Muscle of arm (tissue), 12 donors: Measurements from ENCODE around the gene MFNG. TPM values are rescaled to one million over a fixed set of nuclear protein-coding genes. Genes with fewer than 3 reads are reported as not detected.
A peak's percentile ranks its signal among the peaks of the same experiment; 100 is the strongest.

ENCODE experiments used
- DNase-seq: peaks from one replicate; pipeline ENCODE4 v3.0.0-alpha.2; 2013
- polyA plus RNA-seq, 12 donors: library from polyadenylated mRNA; unstranded; fragments of 120-200 nt; gene quantifications; one replicate each; pipeline ENCODE4 v1.2.1, GENCODE V29; 2013; ENCODE audit not compliant: insufficient read length in 12 of 12

MFNG gene
- polyA plus RNA-seq, 12 donors = 4.5 to 9.9 (median 5.7) TPM; not detected in 2

DNA sequence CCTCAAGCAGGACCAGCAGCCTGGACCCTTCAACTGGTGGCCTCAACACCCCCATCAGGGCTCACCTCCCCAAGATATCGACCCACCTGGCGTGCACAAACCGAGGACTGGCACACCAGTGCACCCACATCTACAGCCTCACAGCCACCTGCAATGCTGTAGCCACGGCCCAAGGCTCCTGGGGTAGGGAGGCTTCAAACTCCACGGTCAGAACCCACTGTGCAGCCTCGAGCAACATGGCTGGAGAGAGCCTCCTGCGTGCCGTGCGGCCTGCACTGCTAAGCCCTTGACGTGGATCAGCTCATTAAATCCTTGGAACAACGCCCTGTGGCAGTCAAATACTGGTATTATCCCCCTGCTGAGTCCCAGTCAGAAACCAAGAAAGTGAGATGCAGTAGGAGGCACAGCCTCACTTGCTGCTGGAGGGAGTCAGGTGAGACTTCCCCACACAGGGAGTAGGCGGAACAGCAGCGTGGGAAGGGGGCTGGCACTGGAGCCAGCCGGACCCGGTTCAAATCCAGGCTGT, 28.4 kb upstream of the MFNG start:
- no peak for DNase-seq

DNA sequence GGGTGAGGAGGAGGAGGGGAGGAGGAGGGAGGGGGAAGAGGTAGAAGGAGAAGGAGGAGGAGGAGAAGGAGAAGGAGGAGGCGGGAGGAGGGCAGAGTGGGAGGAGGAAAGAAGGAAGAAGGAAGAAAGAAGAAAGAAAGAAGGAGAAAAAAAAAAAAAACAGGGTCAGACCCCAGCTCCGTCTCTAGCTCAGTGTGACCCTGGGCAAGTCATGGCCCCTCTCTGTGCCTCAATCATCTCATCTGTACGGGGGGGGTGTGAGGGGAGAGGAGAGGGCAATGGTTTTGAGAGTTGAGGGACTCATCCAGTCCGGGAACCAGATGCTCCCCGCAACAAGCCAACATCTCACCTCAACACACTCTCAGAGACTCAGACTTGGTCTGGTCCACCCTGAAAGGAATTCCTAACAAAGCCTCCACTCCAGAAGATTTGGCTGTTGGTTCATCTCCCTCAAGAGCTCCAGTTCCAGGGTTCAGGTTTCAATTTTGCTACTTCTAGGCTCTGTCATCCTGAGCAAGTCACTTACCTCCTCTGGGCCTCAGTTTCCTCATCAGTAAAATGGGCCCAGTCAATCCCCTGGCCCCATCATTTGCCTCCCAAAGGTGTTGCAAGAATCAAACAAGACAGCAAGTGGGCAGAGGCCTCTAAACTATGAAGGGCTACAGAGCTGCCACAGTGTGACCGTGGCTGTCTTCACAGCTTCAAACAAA, 25.4 kb upstream of the MFNG start:
- DNase-seq = no peak

- no peak for DNase-seq
Observed at GRCh38 chr22:37510091-37510490, 23.9 kb upstream of the MFNG start.

GRCh38 chr22:37509059-37509860, 23.1 kb upstream of the MFNG start:
- peak; percentile 51 for DNase-seq

- no peak for DNase-seq
Observed at GRCh38 chr22:37508431-37508992, 22.3 kb upstream of the MFNG start.

GRCh38 chr22:37507731-37508130, 21.5 kb upstream of the MFNG start:
- no peak for DNase-seq

DNA sequence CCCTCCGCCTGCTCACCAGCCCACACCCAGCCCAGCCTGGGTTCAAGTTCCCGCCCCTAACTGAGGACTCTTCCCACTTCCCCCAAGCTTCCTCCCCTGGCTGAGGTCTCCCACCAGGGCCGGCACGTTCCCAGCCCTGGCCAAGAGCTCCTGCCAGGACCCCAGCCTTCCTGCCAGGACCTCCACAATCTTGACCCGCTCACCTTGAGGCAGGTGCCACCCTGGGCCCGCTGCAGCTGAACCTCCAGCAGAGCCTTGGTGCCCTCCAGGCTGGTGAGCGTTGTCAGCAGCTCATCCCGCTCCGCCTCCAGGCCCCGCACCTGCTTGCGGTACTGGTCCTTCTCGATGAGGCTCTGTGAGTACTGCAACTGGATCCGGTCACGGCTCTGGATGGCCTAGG, 19.8 kb upstream of the MFNG start:
- DNase-seq = no peak

GRCh38 chr22:37505565-37505964, 19.4 kb upstream of the MFNG start:
- DNase-seq = no peak

- DNase-seq = no peak
Observed at GRCh38 chr22:37504964-37505363, 18.8 kb upstream of the MFNG start.

- DNase-seq = no peak
Observed at GRCh38 chr22:37503850-37504249, 17.7 kb upstream of the MFNG start.

DNA sequence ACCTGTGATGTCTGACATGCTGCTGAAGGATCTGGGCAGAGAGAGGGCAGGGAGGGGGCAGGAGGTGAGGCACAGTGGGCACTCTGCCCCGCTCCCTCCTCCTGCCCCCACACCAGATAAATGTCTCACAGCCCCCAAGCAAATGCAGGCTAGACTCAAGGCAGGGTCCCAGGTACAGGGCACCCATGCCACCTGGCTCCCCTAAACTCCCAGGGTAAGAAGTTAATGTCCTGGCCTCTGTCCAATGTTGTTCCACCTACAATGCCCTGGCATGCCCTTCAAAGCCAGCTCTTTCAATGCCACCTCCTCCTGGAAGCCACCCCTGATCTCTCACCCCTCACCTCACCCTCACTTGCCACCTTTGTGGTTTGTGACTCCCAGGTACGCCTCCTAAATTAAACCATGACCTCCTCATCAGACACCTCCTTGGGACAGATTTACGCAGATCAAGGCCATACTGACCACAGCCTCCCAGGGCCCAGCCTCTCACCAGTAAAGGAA, 17.0 kb upstream of the MFNG start:
- DNase-seq = no peak

DNA sequence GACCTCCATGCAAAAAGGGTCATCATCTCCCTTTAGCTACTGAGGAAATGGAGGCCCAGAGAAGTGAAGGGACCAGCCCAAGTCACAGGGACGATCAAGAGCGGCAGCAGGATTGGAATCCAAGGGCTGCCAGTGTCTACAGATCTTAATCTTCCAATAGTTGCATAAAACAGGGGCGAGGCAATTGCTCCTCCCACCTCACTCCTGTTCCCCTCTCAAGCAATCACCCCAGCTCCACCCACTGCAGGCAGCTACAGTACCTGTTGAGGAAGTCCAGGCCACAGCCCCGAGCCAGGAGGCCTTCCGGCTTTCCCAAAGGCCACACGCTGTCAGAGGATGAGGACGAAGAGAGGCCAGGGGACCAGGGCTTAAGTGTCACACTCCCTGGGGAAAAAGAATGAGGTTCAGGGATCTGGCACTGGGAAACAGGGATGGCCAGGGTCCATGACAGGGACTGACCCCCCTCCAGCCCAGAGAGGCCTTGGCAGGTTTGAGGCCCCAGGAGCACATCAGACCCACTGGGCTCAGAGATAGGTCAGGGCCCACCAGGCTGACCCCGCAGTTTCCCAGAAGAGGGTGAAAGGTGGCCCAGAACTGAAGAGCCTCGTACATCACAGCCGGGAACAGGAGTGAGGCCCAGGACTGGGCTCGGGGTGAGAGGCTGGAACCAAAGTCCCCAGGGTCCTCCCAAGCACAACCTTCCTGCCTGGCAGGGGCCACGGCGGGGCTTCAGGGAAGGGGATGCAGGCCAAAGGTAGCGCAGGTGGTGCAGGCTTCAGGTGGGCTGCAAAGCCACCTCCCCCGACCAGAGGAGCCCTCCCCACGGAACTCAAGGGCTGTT, 16.4 kb upstream of the MFNG start:
- no peak for DNase-seq

DNA sequence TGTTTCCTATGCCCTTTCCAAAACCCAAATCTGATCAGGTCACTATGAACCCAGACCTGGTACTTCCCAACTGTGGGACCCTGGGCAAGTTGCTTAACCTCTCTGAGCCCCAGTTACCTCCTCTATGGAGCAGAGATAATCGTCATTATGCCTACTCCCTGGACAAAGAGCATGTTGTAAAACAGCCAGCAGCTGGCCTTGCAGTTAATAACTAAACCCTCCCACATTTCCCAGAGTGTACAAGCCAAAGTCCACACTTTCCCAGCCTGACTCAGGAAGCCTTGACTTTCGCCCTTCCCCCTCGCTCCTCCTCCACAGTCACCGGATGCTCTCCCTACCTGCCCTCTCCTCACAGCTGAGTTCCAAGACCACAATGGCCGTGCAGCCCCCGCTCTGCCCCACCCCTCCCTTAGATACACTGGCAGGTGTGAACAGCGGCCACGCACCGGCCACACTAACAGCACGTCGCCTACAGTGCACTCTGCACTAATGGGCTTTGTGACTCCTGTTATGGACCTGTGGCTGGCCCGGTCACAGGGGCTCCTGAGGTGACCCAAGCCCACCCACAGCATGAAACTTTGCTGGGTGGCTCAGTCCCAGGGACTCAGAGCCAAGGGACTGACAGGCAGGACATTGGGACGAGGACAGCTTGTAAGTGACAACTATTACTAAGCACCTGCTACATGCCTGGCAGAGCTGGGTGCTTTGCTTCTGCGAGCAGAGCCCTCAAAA, 15.6 kb upstream of the MFNG start:
- DNase-seq = peak; percentile 66

- DNase-seq = no peak
Observed at GRCh38 chr22:37500745-37501609, 14.8 kb upstream of the MFNG start.

DNA sequence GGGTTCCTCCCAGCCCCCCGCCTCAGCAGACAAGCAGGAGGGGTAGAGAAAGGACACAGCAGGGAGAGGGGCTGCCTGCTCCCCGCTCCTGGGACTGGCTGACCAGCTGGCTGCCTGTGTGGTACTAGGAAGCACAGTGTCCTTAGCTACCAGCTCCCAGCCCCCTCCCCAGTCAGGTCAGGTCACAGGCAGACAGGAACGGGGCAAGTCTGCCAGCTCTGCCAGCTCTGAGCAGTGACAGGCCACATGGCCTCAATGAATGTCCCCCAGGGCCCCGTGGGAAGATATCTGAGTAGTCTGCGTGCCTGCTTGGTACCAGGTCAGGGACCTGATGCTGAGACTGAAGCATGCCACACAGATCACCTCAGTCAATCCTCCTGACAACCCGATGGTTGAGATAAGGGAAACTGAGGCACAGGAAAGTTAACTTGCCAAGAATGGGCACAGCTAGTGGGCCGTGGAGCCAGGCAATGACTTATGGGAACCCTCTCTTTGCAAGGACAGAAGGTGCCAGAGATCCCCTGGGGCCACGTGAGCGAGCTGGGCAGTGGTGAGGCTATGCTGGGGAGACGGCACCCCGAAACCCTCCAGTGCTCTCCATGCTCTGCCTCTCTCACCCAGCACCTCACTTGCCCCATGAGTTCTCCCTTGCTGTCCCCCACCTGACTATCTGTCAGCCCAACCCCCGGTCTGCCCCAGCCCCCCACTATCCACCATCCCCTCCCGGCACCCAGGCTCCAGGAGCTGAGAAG, 13.8 kb upstream of the MFNG start:
- no peak for DNase-seq

DNA sequence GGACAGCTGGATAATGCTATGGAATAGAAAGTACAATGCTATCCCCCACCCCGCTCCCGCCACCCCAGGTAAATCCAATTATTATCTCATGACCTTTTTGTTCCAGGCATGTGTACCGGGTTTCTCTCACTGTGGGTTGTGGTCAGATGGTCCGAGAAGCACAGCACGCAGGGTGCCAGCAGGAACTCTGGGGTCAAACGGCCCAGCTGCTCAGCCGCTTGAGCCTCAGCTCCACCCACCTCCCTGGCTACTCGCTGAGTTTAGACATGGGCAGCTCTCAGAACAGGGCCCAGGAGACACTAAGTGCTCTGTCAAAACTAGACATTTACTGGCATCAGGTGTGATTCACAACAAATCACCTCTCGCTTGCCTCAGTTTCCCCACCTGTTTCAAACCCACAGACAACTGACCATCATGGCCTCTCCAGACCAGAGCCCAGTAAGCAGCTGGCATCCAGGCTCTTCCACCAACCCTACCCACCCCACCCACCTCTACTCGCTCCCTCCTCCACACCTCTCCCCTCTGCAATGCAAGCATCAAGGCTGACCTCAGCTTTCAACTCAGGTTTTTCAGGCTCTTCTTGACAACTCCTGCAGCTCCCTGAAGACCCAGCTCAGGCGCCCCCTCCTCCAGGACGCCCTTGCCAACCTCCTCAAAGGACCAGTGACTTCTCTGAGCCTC, 13.0 kb upstream of the MFNG start:
- DNase-seq = no peak

DNA sequence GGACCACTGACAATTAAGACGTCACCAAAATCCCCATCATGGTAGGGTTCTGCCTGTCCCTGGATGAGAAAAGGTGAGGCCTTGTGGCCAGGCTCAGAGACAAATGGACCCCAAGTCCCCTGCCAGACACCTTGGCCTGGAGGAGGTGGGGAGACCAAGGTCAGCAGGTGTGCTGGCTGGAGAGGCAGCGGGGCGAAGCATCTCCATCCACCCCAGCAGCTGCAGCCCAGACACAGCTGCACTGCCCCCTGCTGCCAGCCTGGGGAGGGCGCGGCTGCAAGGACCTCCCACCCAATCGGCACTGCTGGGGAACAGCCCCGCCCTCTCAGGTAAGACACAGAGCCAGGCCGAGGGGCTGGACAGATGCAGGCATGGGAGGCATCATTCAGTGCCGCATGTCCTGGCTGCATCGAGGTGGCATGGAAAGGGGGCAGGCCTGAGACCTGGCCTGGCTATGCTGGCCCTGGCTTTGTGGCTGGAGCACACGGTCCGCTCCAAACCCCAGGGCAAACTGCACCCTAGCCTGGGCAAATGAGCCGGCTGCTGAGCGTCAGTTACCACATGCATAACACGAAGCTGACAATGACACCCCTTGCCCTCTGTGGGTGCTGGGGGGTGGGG, 12.2 kb upstream of the MFNG start:
- DNase-seq = no peak

DNA sequence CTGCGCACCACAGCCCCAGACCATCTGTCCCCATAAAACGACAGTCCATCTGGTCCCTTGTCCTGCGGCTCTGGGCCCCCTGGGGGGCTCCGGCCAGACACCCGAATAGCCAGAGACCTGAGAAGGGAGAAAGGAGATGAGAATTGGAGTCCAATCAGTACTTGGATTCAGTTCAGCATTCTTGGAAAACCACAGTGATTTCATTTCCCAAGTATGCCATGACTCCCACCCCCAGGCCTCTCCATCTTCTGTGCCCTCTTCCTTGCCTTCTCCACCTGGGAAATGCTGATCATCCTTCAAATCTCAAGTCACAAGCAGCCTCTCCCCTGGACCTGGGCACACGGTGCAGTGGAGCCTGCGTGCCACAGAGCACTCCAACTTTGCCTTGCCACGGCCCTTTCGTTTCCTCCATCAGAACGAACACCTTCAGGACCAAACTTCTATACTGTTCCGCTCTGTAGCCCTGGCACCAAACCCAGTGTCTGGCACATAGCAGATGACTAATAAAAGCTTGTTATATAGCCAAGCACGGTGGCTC, 10.9 kb upstream of the MFNG start:
- no peak for DNase-seq
